DND-41 (cell line): Measurements from ENCODE around the gene CSNK2A2.

Source experiments
- ATAC-seq: fragments of 200-7000 bp; cut with Tn5 transposase; 3 replicates; pipeline ENCODE4 v1.9.1; 2021; ENCODE audit warnings: low read depth; ENCODE audit not compliant: insufficient read depth
- DNase-seq: peaks from one replicate; pipeline ENCODE4 v3.0.0-alpha.2; 2020
- H2AFZ ChIP-seq: 2 replicates; pipeline ENCODE4 v1.6.0; 2012; ENCODE audit warnings: low read depth, low read length
- H3K27ac ChIP-seq: 2 replicates; pipeline ENCODE4 v1.5.1; 2012; ENCODE audit warnings: low read length, inconsistent platforms
- H3K27me3 ChIP-seq: fragments of 200-600 bp; sonication (generic); 2 replicates; pipeline ENCODE4 v1.6.0; 2012; ENCODE audit warnings: low read length, mild to moderate bottlenecking, inconsistent platforms; ENCODE audit not compliant: insufficient read depth, poor library complexity
- H3K36me3 ChIP-seq: 2 replicates; pipeline ENCODE4 v1.5.1; 2012; ENCODE audit warnings: low read length, inconsistent platforms; ENCODE audit not compliant: insufficient read depth
- H3K4me1 ChIP-seq: 2 replicates; pipeline ENCODE4 v1.5.1; 2012; ENCODE audit warnings: mild to moderate bottlenecking, low read length; ENCODE audit not compliant: insufficient read depth
- H3K4me2 ChIP-seq: 2 replicates; pipeline ENCODE4 v1.6.0; 2012; ENCODE audit warnings: mild to moderate bottlenecking, moderate library complexity, low read length, inconsistent platforms; ENCODE audit not compliant: insufficient read depth
- H3K4me3 ChIP-seq, 2 experiments: fragments of 200-600 bp in 1 of 2; shearing (Covaris generic) in 1 of 2; 2 replicates each; pipeline ENCODE4 v1.5.1; 2012 to 2016; ENCODE audit warnings: inconsistent platforms in 2 of 2, low read length in 2 of 2, mild to moderate bottlenecking in 2 of 2, low read depth in 1 of 2, moderate library complexity in 1 of 2
- H3K79me2 ChIP-seq: 2 replicates; pipeline ENCODE4 v1.6.0; 2012; ENCODE audit warnings: low read length, inconsistent platforms; ENCODE audit not compliant: insufficient read depth
- H3K9ac ChIP-seq: 2 replicates; pipeline ENCODE4 v1.6.0; 2012; ENCODE audit warnings: low read depth, mild to moderate bottlenecking, inconsistent platforms, low read length, moderate library complexity
- H3K9me3 ChIP-seq: 2 replicates; pipeline ENCODE4 v1.5.1; 2012; ENCODE audit warnings: low read length, moderate library complexity, mild to moderate bottlenecking, inconsistent platforms; ENCODE audit not compliant: insufficient read depth, severe bottlenecking
- H4K20me1 ChIP-seq: 2 replicates; pipeline ENCODE4 v1.6.0; 2012; ENCODE audit warnings: low read length; ENCODE audit not compliant: insufficient read depth
- EZH2 ChIP-seq: IDR thresholded peaks from 3 replicates; pipeline ENCODE4 v1.6.1; 2012; ENCODE audit warnings: borderline replicate concordance, low read depth, mild to moderate bottlenecking, moderate library complexity, low read length, inconsistent platforms; ENCODE audit not compliant: severe bottlenecking
- TF ChIP-seq, protein P1 (sequence below): IDR thresholded peaks from 2 replicates; pipeline ENCODE4 v1.5.1; 2012; ENCODE audit warnings: borderline replicate concordance, low read length, moderate library complexity, mild to moderate bottlenecking; ENCODE audit not compliant: poor library complexity, severe bottlenecking; ENCODE audit errors: extremely low read depth

CSNK2A2 gene

DNA sequence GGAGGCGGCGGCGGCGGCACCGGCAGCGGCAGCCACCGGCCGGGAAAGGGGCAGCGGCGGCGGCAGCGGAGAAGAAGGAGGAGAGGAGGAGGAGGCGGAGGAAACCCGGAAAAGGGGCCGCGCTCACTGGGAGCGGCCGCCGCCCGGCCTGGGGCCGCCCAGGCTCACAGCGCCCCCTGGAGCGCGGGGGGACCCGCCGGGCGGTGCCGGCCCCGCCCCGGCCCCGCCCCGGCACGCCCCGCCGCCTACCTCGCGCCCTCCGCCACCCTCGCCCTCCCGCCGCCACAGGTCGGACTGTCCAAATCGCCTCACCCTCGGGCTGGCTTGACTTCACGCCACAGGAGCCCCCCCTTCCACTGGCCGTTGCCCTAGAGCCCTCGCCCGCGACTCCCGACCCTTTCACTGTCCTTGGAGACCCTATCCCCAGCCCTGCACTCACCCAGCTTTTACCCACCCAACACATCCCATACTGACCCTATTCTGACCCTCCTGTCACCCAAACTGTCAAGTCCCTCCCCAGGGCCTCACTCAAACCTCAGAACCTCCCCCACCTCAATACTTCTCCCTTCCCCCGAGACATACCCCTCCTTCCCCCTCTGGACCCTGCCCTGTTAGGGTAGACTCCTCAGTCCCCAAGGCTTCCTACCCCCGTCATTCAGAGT is at the start of gene CSNK2A2:
CSNK2A2 (minus strand) TSS at position 85 of the 662 bp plus-strand sequence. CDS start 370 bp downstream, outside the sequence.
- peak; percentile 98 for ATAC-seq

GRCh38 chr16:58243528-58244004 is 45.7 kb upstream of the CSNK2A2 start:
- H3K9ac ChIP-seq = no peak overlapping the region
- no peaks in the 10 kb centered on the region for H4K20me1 ChIP-seq
- no peaks in the 10 kb centered on the region for H3K79me2 ChIP-seq
- TF ChIP-seq EZH2 = no peak
- TF ChIP-seq, protein P1, sequence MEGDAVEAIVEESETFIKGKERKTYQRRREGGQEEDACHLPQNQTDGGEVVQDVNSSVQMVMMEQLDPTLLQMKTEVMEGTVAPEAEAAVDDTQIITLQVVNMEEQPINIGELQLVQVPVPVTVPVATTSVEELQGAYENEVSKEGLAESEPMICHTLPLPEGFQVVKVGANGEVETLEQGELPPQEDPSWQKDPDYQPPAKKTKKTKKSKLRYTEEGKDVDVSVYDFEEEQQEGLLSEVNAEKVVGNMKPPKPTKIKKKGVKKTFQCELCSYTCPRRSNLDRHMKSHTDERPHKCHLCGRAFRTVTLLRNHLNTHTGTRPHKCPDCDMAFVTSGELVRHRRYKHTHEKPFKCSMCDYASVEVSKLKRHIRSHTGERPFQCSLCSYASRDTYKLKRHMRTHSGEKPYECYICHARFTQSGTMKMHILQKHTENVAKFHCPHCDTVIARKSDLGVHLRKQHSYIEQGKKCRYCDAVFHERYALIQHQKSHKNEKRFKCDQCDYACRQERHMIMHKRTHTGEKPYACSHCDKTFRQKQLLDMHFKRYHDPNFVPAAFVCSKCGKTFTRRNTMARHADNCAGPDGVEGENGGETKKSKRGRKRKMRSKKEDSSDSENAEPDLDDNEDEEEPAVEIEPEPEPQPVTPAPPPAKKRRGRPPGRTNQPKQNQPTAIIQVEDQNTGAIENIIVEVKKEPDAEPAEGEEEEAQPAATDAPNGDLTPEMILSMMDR = no peak
- peaks cover 13% of the 10 kb centered on the region for H3K27me3 ChIP-seq
- no peak for DNase-seq
- no peak overlapping the region for H3K4me3 ChIP-seq
- no peak overlapping the region for H3K4me2 ChIP-seq
- no peaks in the 10 kb centered on the region for H3K9me3 ChIP-seq
- H3K27ac ChIP-seq = no peak overlapping the region
- no peaks in the 10 kb centered on the region for H3K4me1 ChIP-seq
- H3K36me3 ChIP-seq = no peaks in the 10 kb centered on the region
- H2AFZ ChIP-seq = no peak overlapping the region
- ATAC-seq = no peak

More for the DNA sequence above, at the start of gene CSNK2A2:
- H3K4me1 ChIP-seq = peaks cover 36% of the 10 kb centered on the region
- H2AFZ ChIP-seq = peak within 1 kb of the TSS; percentile 87
- TF ChIP-seq, protein P1 = peak; percentile 68
- TF ChIP-seq EZH2 = no peak
- peak within 1 kb of the TSS; percentile 75 for H3K27ac ChIP-seq
- H4K20me1 ChIP-seq = peaks cover 22% of the 10 kb centered on the region
- H3K79me2 ChIP-seq = peaks cover 44% of the 10 kb centered on the region
- peak within 1 kb of the TSS; percentile 80 for H3K9ac ChIP-seq
- no peaks in the 10 kb centered on the region for H3K9me3 ChIP-seq
- peaks cover 11% of the 10 kb centered on the region for H3K27me3 ChIP-seq
- peaks cover 33% of the 10 kb centered on the region for H3K36me3 ChIP-seq
- H3K4me3 ChIP-seq = peak within 1 kb of the TSS; percentile 94 to 97
- DNase-seq = peak; percentile 79
- peak within 1 kb of the TSS; percentile 94 for H3K4me2 ChIP-seq

GRCh38 chr16:58236831-58237230 is 38.9 kb upstream of the CSNK2A2 start:
- peak overlapping the region; percentile 70; the same call in 1 of the 2 replicates for H3K4me2 ChIP-seq
- ATAC-seq (no peak), DNase-seq (no peak)
- no peaks in the 10 kb centered on the region for H3K79me2 ChIP-seq
- H3K4me1 ChIP-seq = peaks cover 12% of the 10 kb centered on the region
- H3K9ac ChIP-seq = no peak overlapping the region
- H3K9me3 ChIP-seq = no peaks in the 10 kb centered on the region
- no peaks in the 10 kb centered on the region for H4K20me1 ChIP-seq
- H3K27me3 ChIP-seq = peaks cover 25% of the 10 kb centered on the region
- peak overlapping the region; percentile 79 for H2AFZ ChIP-seq
- no peak overlapping the region for H3K27ac ChIP-seq
- TF ChIP-seq, protein P1 = no peak
- TF ChIP-seq EZH2 = no peak
- no peaks in the 10 kb centered on the region for H3K36me3 ChIP-seq
- H3K4me3 ChIP-seq = no peak overlapping the region
